ENCODE results near the gene CIB4.
A peak's percentile ranks its signal among the peaks of the same experiment; 100 is the strongest.
"Not testable (repeated sequence)": the region's sequence is repeated elsewhere in the genome, so short reads cannot be mapped to it uniquely, and the experiment has no call there.

CIB4 gene

DNA sequence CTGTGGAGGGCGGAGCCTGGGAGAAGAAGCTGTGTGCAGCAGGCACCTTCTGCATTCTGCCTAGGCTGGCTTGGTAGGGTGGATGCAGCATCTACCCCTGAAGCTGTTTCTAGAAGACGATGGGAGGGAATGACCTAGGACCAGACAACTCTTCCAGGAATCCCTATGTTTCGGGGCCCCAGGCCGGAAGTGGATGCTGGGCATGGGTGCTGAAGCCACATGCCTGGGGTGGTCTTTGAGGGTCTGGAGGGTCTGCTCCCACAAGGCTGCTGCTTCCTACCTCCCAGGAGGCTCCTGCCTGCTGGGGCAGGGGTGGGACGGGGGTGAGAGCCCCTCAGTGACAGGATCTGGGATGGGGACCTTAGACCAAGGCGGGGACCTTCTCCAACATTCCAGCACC is 61.0 kb downstream of the CIB4 start:
- DNase-seq, result no peak

DNA sequence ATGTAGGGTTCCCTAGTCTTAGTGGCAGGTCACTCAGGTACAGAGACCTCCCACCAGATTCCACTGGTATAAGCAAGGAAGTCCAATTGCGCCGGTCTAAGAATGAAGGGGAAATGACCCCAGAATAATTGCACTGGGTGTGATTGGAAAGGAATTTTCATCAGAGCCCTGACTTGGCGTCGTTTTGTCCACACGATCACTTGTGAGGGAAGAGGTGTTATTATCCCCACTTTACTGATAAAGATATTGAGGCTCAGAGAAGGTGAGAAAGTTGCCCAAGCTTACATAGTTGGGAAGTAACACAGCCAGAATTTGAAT is 61.5 kb downstream of the CIB4 start:
- no peak for DNase-seq

- no peak for DNase-seq
Measured at GRCh38 chr2:26579025-26579722, 62.0 kb downstream of the CIB4 start.

- no peak for DNase-seq
Measured at GRCh38 chr2:26578581-26578980, 62.6 kb downstream of the CIB4 start.

- DNase-seq, result no peak
Measured at GRCh38 chr2:26578113-26578458, 63.1 kb downstream of the CIB4 start.

- no peak for DNase-seq
Measured at GRCh38 chr2:26577442-26578112, 63.6 kb downstream of the CIB4 start.

GRCh38 chr2:26576565-26577441 is 64.4 kb downstream of the CIB4 start:
- no peak for DNase-seq

DNA sequence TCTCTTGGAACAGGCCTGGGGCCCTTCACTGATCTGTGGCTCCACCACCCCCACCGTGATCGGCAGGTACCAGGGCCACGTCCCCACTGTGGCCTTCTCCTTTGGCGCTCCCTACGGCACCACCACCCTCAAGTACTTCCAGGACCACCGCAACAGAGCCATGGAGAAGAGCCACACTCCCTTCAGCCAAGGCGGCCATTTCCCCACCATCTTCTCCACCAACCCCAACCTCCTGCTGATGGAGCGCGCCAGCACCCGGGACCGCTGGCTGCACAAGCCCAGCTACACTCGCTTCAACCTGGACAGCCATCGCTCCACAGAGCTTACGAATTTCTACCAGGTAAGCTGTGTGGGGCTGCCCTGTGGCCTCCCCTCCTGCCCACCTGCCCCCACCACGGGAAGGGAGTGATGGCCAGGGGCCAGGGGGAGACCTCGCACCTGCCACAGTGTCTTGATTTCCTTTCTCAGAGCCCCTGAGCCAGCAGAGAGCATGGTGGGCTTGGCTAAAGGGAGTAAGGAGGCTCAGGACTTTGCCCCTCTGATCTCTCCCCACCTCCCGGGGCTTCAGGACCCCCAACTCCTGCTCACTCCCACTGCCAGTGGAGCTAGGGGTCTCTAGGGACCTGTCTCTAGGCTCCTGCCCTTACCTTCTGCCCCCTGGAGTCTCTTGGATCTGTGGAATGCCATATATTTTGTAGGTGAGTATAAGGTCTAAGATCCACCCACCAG is 65.2 kb downstream of the CIB4 start:
- DNase-seq, result no peak

- DNase-seq, result peak; percentile 17
Measured at GRCh38 chr2:26574900-26575560, 66.1 kb downstream of the CIB4 start.

- DNase-seq, result no peak
Measured at GRCh38 chr2:26574066-26574899, 66.9 kb downstream of the CIB4 start.

DNA sequence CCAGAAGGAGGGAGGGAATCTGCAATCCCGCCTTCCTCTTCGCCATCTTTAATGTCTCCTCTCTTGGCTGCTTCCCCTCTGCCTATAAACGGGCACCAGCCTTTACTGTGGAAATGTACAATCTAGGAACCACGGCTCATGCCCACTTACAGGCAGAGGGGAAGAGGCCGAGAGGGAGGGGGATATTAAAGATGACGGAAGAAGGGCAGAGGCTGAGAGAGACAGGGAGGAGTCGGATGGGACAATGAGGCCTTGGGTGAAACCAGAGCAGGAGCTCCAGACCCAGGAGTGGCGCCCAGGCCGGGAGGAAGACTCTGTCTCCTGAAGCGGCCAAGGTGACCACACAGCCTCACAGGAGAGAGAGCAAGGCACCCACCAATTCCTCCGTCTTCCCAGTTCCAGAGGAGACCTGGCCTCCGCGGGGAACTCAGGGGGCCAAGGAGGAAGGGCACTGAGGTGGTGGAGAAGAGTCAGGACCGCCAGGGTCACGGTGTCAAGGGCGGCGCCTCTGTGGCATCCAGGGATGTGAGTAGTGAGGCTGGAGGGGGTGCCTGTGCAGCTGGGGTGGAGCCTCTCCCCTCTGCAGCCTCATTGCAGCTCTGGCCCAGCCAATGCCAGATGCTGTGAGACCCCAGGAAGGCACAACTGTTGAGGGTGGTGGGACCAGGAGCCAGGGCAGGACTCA is 67.8 kb downstream of the CIB4 start:
- DNase-seq, result peak; percentile 12

GRCh38 chr2:26572591-26572990 is 68.6 kb downstream of the CIB4 start:
- DNase-seq, result peak; percentile 16

- DNase-seq, result peak; percentile 16
Measured at GRCh38 chr2:26571316-26571715, 69.8 kb downstream of the CIB4 start.

GRCh38 chr2:26570083-26570430 is 71.1 kb downstream of the CIB4 start:
- DNase-seq, result peak; percentile 8

DNA sequence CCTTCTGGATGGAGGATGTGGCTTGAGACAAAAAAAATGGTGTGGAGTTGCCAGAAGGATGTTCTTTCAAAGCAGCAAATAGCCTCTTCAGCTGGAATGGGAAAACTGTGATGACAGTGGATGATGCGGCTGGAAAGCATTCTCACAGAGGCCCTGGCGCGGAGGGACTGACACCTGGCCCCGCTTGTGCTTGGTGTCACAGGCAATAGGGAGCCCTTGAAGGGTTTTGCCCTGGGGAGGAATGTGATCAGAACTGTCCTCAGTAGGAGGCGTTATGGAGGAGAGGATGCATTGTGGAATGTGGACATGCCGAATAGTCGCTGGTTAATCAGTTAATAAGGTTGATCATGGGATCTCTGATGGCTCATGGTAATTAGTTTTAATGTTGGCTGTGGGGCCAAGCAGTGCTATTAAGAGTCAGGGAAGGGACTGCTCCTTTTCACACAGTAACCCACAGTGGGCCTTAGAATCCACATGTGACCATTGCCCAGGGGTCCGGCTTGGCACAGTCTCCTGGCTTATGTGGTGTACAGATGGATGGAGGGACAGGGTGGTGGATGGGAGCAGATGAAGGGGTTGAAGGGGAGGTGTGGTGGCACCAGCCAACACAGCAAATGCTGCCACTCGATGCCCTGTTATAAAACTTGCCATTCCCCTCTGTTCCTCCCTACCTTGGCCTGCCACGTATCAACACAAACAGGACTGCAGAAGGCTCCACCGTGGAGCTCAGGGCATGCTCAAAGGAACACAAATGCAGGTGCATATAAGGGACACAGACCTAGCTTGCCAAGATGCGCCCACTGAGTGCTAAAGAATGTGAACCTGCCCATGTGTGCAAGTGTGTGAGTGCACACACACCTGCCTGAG is 71.7 kb downstream of the CIB4 start:
- peak; percentile 15 for DNase-seq

- DNase-seq, result peak; percentile 4
Measured at GRCh38 chr2:26568076-26568890, 72.9 kb downstream of the CIB4 start.

DNA sequence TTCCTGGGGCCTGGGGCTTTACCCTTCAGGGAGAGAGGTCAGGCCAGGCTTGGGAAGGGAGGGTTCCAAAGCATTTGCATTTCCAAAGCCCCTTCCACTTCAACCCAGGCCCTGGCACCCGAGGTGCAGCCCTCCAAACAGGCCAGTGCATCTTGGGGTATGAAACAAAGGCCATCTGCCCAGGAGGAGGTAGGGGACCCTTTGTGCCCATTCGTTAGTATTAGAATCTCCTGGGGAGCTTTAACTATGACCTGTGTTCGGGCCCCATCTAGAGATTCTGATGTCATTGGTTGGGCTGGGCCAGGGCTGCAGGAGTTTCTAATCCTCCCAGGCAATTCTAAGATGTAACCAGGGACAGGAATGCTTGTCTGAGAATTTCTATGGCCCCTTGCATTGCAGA is 73.6 kb downstream of the CIB4 start:
- no peak for DNase-seq

GRCh38 chr2:26566731-26567130 is 74.4 kb downstream of the CIB4 start:
- DNase-seq, result not testable (repeated sequence)

DNA sequence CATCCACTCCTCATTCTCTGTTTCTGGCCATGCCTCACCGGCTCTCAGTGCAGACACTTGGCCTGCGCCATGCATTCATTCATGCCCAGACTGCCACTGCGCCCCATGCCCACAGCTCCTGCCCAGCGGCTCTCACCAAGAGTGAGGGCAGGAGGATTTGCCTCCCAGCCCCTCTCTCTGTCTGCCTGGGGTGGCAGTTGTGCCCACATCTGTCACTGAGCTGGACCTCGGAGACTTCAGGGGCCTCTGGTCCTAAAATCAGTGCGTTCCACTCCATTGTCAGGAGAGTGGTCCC is 75.1 kb downstream of the CIB4 start:
- peak; percentile 12 for DNase-seq

Data from left hindlimb (tissue), 1 donor.